ENCODE data around the gene PCNX3. TPM values are rescaled to one million over a fixed set of nuclear protein-coding genes. Genes with fewer than 3 reads are reported as not detected.
A peak's percentile ranks its signal among the peaks of the same experiment; 100 is the strongest.

The PCNX3 gene
- polyA plus RNA-seq, 1 donor (not counting 4 experiments of a cell fraction or from before 2014, with no cell fraction given) = 6.1 TPM

DNA sequence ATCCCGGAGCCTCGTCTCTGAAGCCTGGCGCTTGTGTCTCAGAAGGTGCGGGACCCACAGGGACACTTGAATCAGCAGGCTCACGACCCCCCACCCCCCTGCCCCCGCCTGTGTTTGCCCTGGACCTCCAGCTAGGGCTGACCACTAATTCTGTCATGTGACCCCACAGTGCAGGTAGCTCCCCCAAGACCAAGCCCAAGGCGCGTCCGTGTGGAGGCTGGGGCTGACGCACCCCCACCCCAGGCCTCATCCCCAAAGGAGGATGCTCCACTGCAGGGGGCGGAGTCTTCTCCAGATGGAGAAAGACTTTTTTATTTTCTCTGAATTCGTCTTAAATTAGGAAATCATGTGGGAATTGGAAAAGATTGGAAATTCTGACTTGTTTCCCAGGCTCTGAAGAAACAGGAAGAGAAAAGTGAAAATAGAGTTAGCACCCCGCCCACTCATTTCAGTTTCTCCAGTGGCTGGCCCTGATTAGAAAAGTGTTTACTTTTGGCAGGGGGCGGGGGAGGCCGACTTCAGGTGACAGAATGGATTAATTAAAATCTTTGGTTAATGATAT, 48.1 kb downstream of the PCNX3 start:
- Histone ChIP-seq H3K4me3 (ENCODE audit: control insufficient read depth in 2 of 3, extremely low read depth in 1 of 3, insufficient read depth in 2 of 3, low read depth in 1 of 3, low read length in 3 of 3) (peak overlapping the region; percentile 70 to 98 (median 82)), H3K9me1 (ENCODE audit: control insufficient read depth, extremely low read depth, insufficient read depth, low read length) (no peaks in the 10 kb centered on the region), H4K20me1 (ENCODE audit: control insufficient read depth, extremely low read depth, insufficient read depth, low read length) (no peaks in the 10 kb centered on the region), H3K36me3 (ENCODE audit: control insufficient read depth in 2 of 2, extremely low read depth in 1 of 2, insufficient read depth in 2 of 2, low read length in 2 of 2) (peaks cover 22 to 23% of the 10 kb centered on the region in 2 experiments), H3K4me2 (ENCODE audit: control insufficient read depth, extremely low read depth, insufficient read depth, low read depth, low read length) (peak overlapping the region; percentile 90), H3K27ac (ENCODE audit: control insufficient read depth, insufficient read depth, low read length) (peak overlapping the region; percentile 97), H3K4me1 (ENCODE audit: control insufficient read depth, extremely low read depth, insufficient read depth, low read length) (peaks cover 12% of the 10 kb centered on the region), H3K9me3 (ENCODE audit: control insufficient read depth, low read depth, low read length) (no peaks in the 10 kb centered on the region), H3K79me2 (ENCODE audit: control insufficient read depth, insufficient read depth, low read length) (peaks cover 23% of the 10 kb centered on the region), H3K27me3 (ENCODE audit: control insufficient read depth, extremely low read depth, insufficient read depth, low read length) (no peaks in the 10 kb centered on the region), H3K9ac (ENCODE audit: control insufficient read depth, extremely low read depth, insufficient read depth, low read length) (peak overlapping the region; percentile 97), H2AFZ (ENCODE audit: control insufficient read depth, low read length) (peak overlapping the region; percentile 93)
- no peak for TF ChIP-seq EZH2 (IDR thresholded peaks at IDR 0.05; ENCODE audit: low read length)
- TF ChIP-seq, protein P1, sequence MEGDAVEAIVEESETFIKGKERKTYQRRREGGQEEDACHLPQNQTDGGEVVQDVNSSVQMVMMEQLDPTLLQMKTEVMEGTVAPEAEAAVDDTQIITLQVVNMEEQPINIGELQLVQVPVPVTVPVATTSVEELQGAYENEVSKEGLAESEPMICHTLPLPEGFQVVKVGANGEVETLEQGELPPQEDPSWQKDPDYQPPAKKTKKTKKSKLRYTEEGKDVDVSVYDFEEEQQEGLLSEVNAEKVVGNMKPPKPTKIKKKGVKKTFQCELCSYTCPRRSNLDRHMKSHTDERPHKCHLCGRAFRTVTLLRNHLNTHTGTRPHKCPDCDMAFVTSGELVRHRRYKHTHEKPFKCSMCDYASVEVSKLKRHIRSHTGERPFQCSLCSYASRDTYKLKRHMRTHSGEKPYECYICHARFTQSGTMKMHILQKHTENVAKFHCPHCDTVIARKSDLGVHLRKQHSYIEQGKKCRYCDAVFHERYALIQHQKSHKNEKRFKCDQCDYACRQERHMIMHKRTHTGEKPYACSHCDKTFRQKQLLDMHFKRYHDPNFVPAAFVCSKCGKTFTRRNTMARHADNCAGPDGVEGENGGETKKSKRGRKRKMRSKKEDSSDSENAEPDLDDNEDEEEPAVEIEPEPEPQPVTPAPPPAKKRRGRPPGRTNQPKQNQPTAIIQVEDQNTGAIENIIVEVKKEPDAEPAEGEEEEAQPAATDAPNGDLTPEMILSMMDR (optimal IDR thresholded peaks at IDR 0.05 in 1 of 3, IDR thresholded peaks at IDR 0.05 in 1 of 3, conservative IDR thresholded peaks at IDR 0.05 in 1 of 3; ENCODE audit: extremely low read depth in 1 of 3, insufficient read depth in 2 of 3, low read length in 3 of 3) = no peak
- no peak for FAIRE-seq
- dilution Hi-C loops (cut with MboI; ENCODE audit: extremely low pct_ligation_motif_present, low sequenced_read_pairs) = no loop called here
- DNase-seq (ENCODE audit: low read depth, low spot score) = no peak

DNA sequence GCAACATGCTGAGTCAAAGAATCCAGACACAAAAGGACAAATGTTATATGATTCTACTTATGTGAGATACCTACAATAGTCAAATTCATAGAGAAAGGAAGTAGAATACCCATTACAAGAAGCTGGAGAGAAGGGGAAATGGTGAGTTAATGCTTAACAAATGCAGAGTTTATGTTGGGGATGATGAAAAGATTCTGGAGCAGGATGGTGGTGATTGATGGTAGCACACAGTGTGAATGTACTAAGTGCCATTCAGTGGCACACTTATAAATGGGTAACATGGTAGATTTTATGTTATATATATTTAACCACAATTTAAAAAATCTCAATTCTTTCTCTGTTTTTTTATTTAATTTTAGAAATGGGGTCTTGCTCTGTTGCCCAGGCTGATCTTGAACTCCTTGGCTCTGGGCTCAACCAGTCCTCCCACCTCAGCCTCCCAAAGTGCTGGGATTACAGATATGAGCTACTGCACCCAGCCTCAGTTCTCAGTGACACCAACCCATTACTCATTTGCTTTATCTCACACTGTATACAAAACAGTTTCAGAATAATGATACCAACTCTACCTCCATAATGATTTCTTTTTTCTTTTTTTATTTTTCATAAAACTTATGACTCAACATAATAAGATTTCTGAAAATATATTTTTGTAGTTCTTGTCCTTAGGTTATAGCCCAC, 56.7 kb downstream of the PCNX3 start:
- Histone ChIP-seq H3K27me3 (ENCODE audit: control insufficient read depth, extremely low read depth, insufficient read depth, low read length) (no peaks in the 10 kb centered on the region), H2AFZ (ENCODE audit: control insufficient read depth, low read length) (no peak overlapping the region), H3K4me1 (ENCODE audit: control insufficient read depth, extremely low read depth, insufficient read depth, low read length) (no peaks in the 10 kb centered on the region), H3K79me2 (ENCODE audit: control insufficient read depth, insufficient read depth, low read length) (no peaks in the 10 kb centered on the region), H3K27ac (ENCODE audit: control insufficient read depth, insufficient read depth, low read length) (no peak overlapping the region), H3K9me1 (ENCODE audit: control insufficient read depth, extremely low read depth, insufficient read depth, low read length) (no peaks in the 10 kb centered on the region), H3K36me3 (ENCODE audit: control insufficient read depth in 2 of 2, extremely low read depth in 1 of 2, insufficient read depth in 2 of 2, low read length in 2 of 2) (no peaks in the 10 kb centered on the region), H3K9ac (ENCODE audit: control insufficient read depth, extremely low read depth, insufficient read depth, low read length) (no peak overlapping the region), H4K20me1 (ENCODE audit: control insufficient read depth, extremely low read depth, insufficient read depth, low read length) (no peaks in the 10 kb centered on the region), H3K4me3 (ENCODE audit: control insufficient read depth in 2 of 3, extremely low read depth in 1 of 3, insufficient read depth in 2 of 3, low read depth in 1 of 3, low read length in 3 of 3) (no peak overlapping the region), H3K4me2 (ENCODE audit: control insufficient read depth, extremely low read depth, insufficient read depth, low read depth, low read length) (no peak overlapping the region), H3K9me3 (ENCODE audit: control insufficient read depth, low read depth, low read length) (no peaks in the 10 kb centered on the region)
- no peak for TF ChIP-seq EZH2 (IDR thresholded peaks at IDR 0.05; ENCODE audit: low read length)
- TF ChIP-seq, protein P1 (optimal IDR thresholded peaks at IDR 0.05 in 1 of 3, IDR thresholded peaks at IDR 0.05 in 1 of 3, conservative IDR thresholded peaks at IDR 0.05 in 1 of 3; ENCODE audit: extremely low read depth in 1 of 3, insufficient read depth in 2 of 3, low read length in 3 of 3) = no peak
- dilution Hi-C loops (cut with MboI; ENCODE audit: extremely low pct_ligation_motif_present, low sequenced_read_pairs) = no loop called here
- FAIRE-seq = no peak
- no peak for DNase-seq (ENCODE audit: low read depth, low spot score)
